Left ventricle myocardium inferior (tissue), 1 donor: Measurements from ENCODE around the gene MYH9. TPM values are rescaled to one million over a fixed set of nuclear protein-coding genes. Genes with fewer than 3 reads are reported as not detected.

Source experiments
- DNase-seq: peaks from one replicate; pipeline ENCODE4 v3.0.0-alpha.2; 2020
- H3K27ac ChIP-seq: fragments of 200-600 bp; replicated peaks from 2 replicates; pipeline ENCODE4 v1.8.0; 2021
- H3K27me3 ChIP-seq: fragments of 200-600 bp; 2 replicates; pipeline ENCODE4 v1.8.0; 2021; ENCODE audit warnings: low read depth
- H3K36me3 ChIP-seq: fragments of 200-600 bp; 2 replicates; pipeline ENCODE4 v1.8.0; 2021
- H3K4me1 ChIP-seq: fragments of 200-600 bp; 2 replicates; pipeline ENCODE4 v1.8.0; 2021
- H3K4me3 ChIP-seq: fragments of 200-600 bp; 2 replicates; pipeline ENCODE4 v1.8.0; 2021; ENCODE audit warnings: mild to moderate bottlenecking, moderate library complexity
- H3K9me3 ChIP-seq: fragments of 200-600 bp; replicated peaks from 2 replicates; pipeline ENCODE4 v1.8.0; 2021
- CTCF ChIP-seq: fragments of 200-600 bp; IDR thresholded peaks from 2 replicates; pipeline ENCODE4 v1.8.0; 2021; ENCODE audit warnings: antibody characterized with exemption, mild to moderate bottlenecking, borderline replicate concordance
- intact Hi-C: fragments of 100-400 bp; cut with micrococcal nuclease; formaldehyde crosslinking; loops from one replicate; pipeline ENCODE4 v1.11.0; 2022
- total RNA-seq: library from RNA; stranded (reverse); fragmentation: NEBNext Ultra II Directional; extraction: Animal tissue kit (Norgen Biotek cat#: 25700); gene quantifications from one replicate; pipeline ENCODE4 v1.2.1, GENCODE V29; 2021
- donor health status: DM: no; HTN: yes; CAD: no; lungs with severe emphysema.

Gene MYH9
- total RNA-seq, 1 donor from 2014 or later: 150 TPM

DNA sequence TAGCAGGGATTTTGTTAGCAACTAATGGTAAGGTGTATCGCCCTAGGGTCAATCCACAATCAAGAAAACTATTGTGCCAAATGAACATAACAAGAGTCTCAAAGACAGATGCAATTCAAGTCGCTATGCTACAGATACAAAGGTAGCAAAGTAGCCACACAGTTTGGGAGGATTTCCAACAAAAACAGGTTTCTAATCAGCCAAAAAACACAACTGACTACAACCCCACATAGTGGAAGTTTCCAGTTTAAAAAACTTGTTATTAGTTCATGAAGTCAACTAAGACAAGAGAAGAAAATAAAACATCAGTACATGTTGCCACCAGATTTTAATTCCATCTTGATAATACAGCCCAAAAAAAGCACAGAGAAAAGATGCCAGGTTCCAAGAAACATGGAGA lies 38.0 kb downstream of the MYH9 start:
- Histone ChIP-seq H3K9me3 (no peaks in the 10 kb centered on the region), H3K4me3 (no peak overlapping the region), H3K36me3 (peaks cover 39% of the 10 kb centered on the region), H3K27me3 (no peaks in the 10 kb centered on the region), H3K4me1 (peaks cover 100% of the 10 kb centered on the region), H3K27ac (peak overlapping the region; percentile 100)
- intact Hi-C loops: no loop called here
- no peak for TF ChIP-seq CTCF
- no peak for DNase-seq

GRCh38 chr22:36348760-36349159 lies 39.0 kb downstream of the MYH9 start:
- no peaks in the 10 kb centered on the region for H3K27me3 ChIP-seq
- no peaks in the 10 kb centered on the region for H3K9me3 ChIP-seq
- no peak overlapping the region for H3K4me3 ChIP-seq
- H3K36me3 ChIP-seq: peaks cover 39% of the 10 kb centered on the region
- intact Hi-C loops: no loop called here
- TF ChIP-seq CTCF: no peak
- H3K27ac ChIP-seq: peak overlapping the region; percentile 100
- peaks cover 100% of the 10 kb centered on the region for H3K4me1 ChIP-seq
- no peak for DNase-seq

GRCh38 chr22:36347094-36347493 lies 40.7 kb downstream of the MYH9 start:
- no peak for DNase-seq
- peak overlapping the region; percentile 100 for H3K27ac ChIP-seq
- intact Hi-C loops: no loop called here
- peaks cover 50% of the 10 kb centered on the region for H3K36me3 ChIP-seq
- H3K27me3 ChIP-seq: no peaks in the 10 kb centered on the region
- no peaks in the 10 kb centered on the region for H3K9me3 ChIP-seq
- H3K4me3 ChIP-seq: no peak overlapping the region
- no peak for TF ChIP-seq CTCF
- peaks cover 100% of the 10 kb centered on the region for H3K4me1 ChIP-seq

DNA sequence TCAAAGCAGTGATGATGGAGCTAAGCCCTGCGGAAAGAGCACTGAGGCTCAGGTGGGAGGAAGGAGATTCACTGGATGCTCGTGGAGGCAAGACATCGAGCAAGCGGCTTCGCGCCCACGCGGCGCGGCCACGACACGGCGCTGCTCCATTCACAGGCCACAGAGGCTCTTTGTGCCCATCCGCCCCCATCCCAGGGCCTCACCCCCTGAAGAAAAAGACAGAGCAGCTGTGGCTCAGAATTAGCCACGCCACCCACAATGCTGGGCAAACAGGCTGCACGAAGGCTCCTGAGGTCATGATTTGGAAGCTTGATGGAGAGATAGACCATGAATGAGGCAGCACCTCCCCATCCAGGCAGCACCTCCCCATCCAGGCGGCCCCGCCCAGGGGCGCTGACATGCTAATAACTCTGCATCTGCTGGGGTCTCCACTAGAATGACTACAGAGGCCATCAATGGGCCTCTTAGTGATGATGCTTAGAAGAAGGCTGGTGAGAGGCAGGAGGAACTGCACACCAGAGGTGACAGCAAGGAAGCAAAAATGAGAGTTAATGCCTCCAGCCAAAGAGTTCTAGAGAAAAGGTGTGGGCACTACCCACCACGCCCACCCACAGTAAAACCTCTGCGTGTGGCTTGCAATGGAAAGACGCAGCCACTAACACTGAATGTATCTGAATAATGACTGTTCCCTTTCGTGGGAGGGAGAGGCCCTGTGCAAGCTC lies 43.5 kb downstream of the MYH9 start:
- H3K27ac ChIP-seq: peak overlapping the region; percentile 100
- no peaks in the 10 kb centered on the region for H3K27me3 ChIP-seq
- TF ChIP-seq CTCF: no peak
- H3K4me3 ChIP-seq: no peak overlapping the region
- intact Hi-C loops: no loop called here
- peaks cover 78% of the 10 kb centered on the region for H3K36me3 ChIP-seq
- H3K9me3 ChIP-seq: no peaks in the 10 kb centered on the region
- no peak for DNase-seq
- H3K4me1 ChIP-seq: peaks cover 100% of the 10 kb centered on the region

DNA sequence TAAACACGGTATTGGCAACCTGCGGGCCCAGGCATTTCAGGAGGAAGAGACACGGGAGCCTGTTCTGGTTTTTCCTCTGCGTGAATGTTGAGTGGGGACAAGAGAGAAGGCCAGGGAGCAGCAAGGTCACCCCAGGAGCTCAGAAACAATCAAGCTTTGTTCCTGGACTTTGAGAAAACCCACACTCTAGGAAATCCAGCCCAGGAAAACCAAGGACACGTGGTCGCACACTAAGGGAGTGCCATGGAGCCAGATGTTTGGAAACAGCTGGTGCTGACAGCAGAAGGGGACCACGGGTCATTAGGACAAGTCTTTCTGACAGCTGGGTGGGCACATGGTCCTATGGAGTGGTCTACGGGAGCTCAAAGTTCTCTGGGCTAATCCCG lies 44.1 kb downstream of the MYH9 start:
- no peak for TF ChIP-seq CTCF
- Histone ChIP-seq H3K9me3 (no peaks in the 10 kb centered on the region), H3K36me3 (peaks cover 79% of the 10 kb centered on the region), H3K4me3 (no peak overlapping the region), H3K4me1 (peaks cover 100% of the 10 kb centered on the region), H3K27ac (peak overlapping the region; percentile 100), H3K27me3 (no peaks in the 10 kb centered on the region)
- DNase-seq: no peak
- intact Hi-C loops: no loop called here
